NB4 (cell line): ENCODE measurements around the gene PCSK5.
"Not testable (repeated sequence)": the region's sequence is repeated elsewhere in the genome, so short reads cannot be mapped to it uniquely, and the experiment has no call there.

Experiments used
- DNase-seq: peaks from one replicate; pipeline ENCODE4 v3.0.0; 2010; ENCODE audit warnings: low read depth
- H3K4me3 ChIP-seq: one replicate; pipeline ENCODE4 v1.5.1; 2011; ENCODE audit warnings: mild to moderate bottlenecking, low read depth, low read length, moderate library complexity
- CTCF ChIP-seq: IDR thresholded peaks from one replicate; pipeline ENCODE4 v1.5.1; 2012; ENCODE audit warnings: low read depth, low read length
- MAX ChIP-seq: IDR thresholded peaks from 2 replicates; pipeline ENCODE4 v1.6.1; 2011; ENCODE audit warnings: low read depth, low read length
- MYC ChIP-seq: IDR thresholded peaks from 2 replicates; pipeline ENCODE4 v1.6.1; 2011; ENCODE audit warnings: low read depth, low read length
- POLR2A ChIP-seq: IDR thresholded peaks from 2 replicates; pipeline ENCODE4 v1.6.1; 2011; ENCODE audit warnings: mild to moderate bottlenecking; ENCODE audit not compliant: insufficient read length; ENCODE audit errors: extremely low read depth

PCSK5 gene

GRCh38 chr9:75957116-75957515 lies 66.6 kb downstream of the PCSK5 start:
- TF ChIP-seq POLR2A, result no peak
- TF ChIP-seq MAX, result no peak
- no peak for TF ChIP-seq MYC
- no peak for TF ChIP-seq CTCF

DNA sequence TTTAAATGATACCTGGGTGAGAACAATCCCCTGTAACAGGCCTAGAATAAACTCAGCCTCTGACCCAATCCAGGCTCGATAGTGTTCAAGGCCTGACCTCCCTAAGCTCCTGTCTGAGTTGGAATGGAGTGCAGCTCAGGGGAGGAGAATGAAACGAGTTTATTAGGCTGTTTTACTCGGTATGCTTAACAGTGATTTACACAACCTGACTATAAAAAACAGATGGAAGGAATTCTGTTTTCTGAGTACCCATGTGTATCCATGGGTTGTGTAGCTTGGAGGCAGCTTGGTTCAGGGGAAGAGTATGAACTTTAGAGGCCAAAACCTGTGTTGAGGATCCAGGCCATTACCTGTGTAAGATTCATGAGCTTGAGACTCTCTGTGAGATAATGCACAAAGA lies 67.8 kb downstream of the PCSK5 start:
- TF ChIP-seq MYC, result no peak
- TF ChIP-seq MAX, result no peak
- TF ChIP-seq POLR2A, result no peak
- no peak for TF ChIP-seq CTCF
- no peak overlapping the region for H3K4me3 ChIP-seq
- no peak for DNase-seq

More at GRCh38 chr9:75957116-75957515, 66.6 kb downstream of the PCSK5 start:
- no peak overlapping the region for H3K4me3 ChIP-seq
- DNase-seq, result no peak

GRCh38 chr9:75960551-75960950 lies 70.1 kb downstream of the PCSK5 start:
- no peak for DNase-seq
- no peak for TF ChIP-seq CTCF
- TF ChIP-seq MAX, result no peak
- TF ChIP-seq MYC, result no peak
- no peak for TF ChIP-seq POLR2A
- H3K4me3 ChIP-seq, result no peak overlapping the region

GRCh38 chr9:75962013-75962661 lies 71.7 kb downstream of the PCSK5 start:
- DNase-seq, result no peak
- H3K4me3 ChIP-seq, result no peak overlapping the region
- no peak for TF ChIP-seq MAX
- no peak for TF ChIP-seq CTCF
- no peak for TF ChIP-seq MYC
- TF ChIP-seq POLR2A, result no peak

GRCh38 chr9:75962662-75963036 lies 72.2 kb downstream of the PCSK5 start:
- TF ChIP-seq MAX, result no peak
- no peak for TF ChIP-seq MYC
- no peak for TF ChIP-seq POLR2A
- no peak for TF ChIP-seq CTCF
- DNase-seq, result no peak
- H3K4me3 ChIP-seq, result no peak overlapping the region

- not testable (repeated sequence) for H3K4me3 ChIP-seq, DNase-seq
Observed at GRCh38 chr9:75963321-75963720, 72.8 kb downstream of the PCSK5 start.
